Caco-2 (cell line): ENCODE measurements around the gene NINJ1. TPM values are rescaled to one million over a fixed set of nuclear protein-coding genes. Genes with fewer than 3 reads are reported as not detected.

ENCODE experiments used
- BruUV-seq: library from RNA; stranded (reverse); fragments of 400-500 nt; replicated peaks from 2 replicates; lab custom pipeline; 2021; lab: Mats Ljungman, UMichigan
- CTCF ChIA-PET: fragments of 300-600 bp; sonication (Branson Sonifier 250); formaldehyde crosslinking; loops from one replicate; lab custom pipeline; 2022; ENCODE audit warnings: antibody characterized with exemption; lab: Charles Lee
- POLR2A ChIA-PET: fragments of 300-600 bp; sonication (Branson Sonifier 250); formaldehyde crosslinking; loops from one replicate; lab custom pipeline; 2022; ENCODE audit warnings: antibody characterized with exemption; lab: Charles Lee
- DNase-seq, 2 experiments: peaks; one replicate each; pipeline versions ENCODE4 v3.0.0 to v3.0.0-alpha.2; 2020 to 2022
- H3K27me3 ChIP-seq: replicated peaks from 2 replicates; pipeline ENCODE4 v1.6.0; 2011; ENCODE audit warnings: low read length; ENCODE audit not compliant: control insufficient read depth, insufficient read depth
- H3K36me3 ChIP-seq: 2 replicates; pipeline ENCODE4 v1.5.1; 2011; ENCODE audit warnings: low read length; ENCODE audit not compliant: control insufficient read depth, insufficient read depth
- H3K4me1 ChIP-seq: fragments of 250-450 bp; sonication (Bioruptor Pico); 2 replicates; pipeline ENCODE4 v1.5.1; 2020; ENCODE audit warnings: mild to moderate bottlenecking
- H3K4me3 ChIP-seq: 2 replicates; pipeline ENCODE4 v1.5.1; 2011; ENCODE audit warnings: low read depth, mild to moderate bottlenecking, control low read depth, low read length
- H3K9me3 ChIP-seq: fragments of 250-450 bp; sonication (Bioruptor Pico); 2 replicates; pipeline ENCODE4 v1.5.1; 2020; ENCODE audit warnings: mild to moderate bottlenecking, moderate library complexity
- H3K27ac Mint-ChIP-seq: one replicate; pipeline ENCODE4 v1.8.0; 2022; ENCODE audit warnings: mixed read lengths; ENCODE audit not compliant: unreplicated experiment
- H3K27me3 Mint-ChIP-seq: one replicate; pipeline ENCODE4 v1.8.0; 2022; ENCODE audit warnings: mixed read lengths; ENCODE audit not compliant: insufficient read depth, unreplicated experiment
- H3K36me3 Mint-ChIP-seq: one replicate; pipeline ENCODE4 v1.8.0; 2022; ENCODE audit warnings: mild to moderate bottlenecking, mixed read lengths; ENCODE audit not compliant: insufficient read depth, unreplicated experiment
- H3K4me1 Mint-ChIP-seq: one replicate; pipeline ENCODE4 v1.8.0; 2022; ENCODE audit warnings: low read depth, mixed read lengths; ENCODE audit not compliant: unreplicated experiment
- H3K4me3 Mint-ChIP-seq: one replicate; pipeline ENCODE4 v1.8.0; 2022; ENCODE audit warnings: mild to moderate bottlenecking, moderate library complexity, mixed read lengths; ENCODE audit not compliant: unreplicated experiment
- H3K9me3 Mint-ChIP-seq: one replicate; pipeline ENCODE4 v1.8.0; 2022; ENCODE audit warnings: mixed read lengths; ENCODE audit not compliant: unreplicated experiment
- CTCF ChIP-seq, 2 experiments: fragments of 200-600 bp in 1 of 2; IDR thresholded peaks; 1 replicate in 1 of 2; 2 replicates in 1 of 2; pipeline versions ENCODE4 v1.5.1 to v1.8.0; 2011 to 2022; ENCODE audit warnings: antibody characterized with exemption in 1 of 2, control low read depth in 1 of 2, inconsistent platforms in 1 of 2, low read depth in 1 of 2, low read length in 1 of 2, mild to moderate bottlenecking in 1 of 2, moderate library complexity in 1 of 2; ENCODE audit not compliant: insufficient read depth in 1 of 2, severe bottlenecking in 1 of 2, unreplicated experiment in 1 of 2
- intact Hi-C: fragments of 100-400 bp; cut with micrococcal nuclease; formaldehyde crosslinking; loops from one replicate; pipeline ENCODE4 v1.10.0; 2022; ENCODE audit not compliant: unreplicated experiment
- total RNA-seq: library from RNA; stranded (reverse); gene quantifications from 2 replicates; pipeline ENCODE4 v1.2.3, GENCODE V29; 2022

Gene NINJ1
- total RNA-seq, 1 experiment from 2014 or later = 35.6 TPM

DNA sequence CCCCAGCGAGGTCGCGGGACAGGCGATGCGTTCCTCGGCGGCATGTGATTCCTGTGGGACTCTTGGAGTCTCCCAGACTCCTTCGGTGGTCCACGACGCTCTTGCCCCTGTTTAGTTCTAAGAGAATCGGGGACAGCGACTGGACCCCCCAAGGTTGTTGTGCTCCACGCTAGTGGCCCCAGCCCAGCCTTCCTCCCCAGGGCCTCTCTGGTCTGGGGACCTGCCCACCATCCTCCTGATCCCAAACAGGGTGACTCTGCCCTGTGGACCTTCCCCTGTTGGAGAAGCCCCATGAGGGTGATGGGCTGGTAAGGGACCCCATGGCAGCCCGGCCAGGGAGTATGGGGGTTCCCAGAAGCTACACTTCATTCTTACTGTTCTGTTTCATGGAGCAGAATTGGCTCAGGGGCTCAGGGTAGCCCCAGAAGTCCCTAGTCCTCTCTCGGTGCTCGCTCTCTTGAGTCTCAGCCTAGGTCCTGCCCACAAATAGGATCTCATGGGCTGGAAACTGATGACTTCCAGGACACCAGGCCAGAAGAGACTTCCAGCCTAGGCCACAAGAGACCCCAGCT lies 37.2 kb downstream of the NINJ1 start:
- Mint-ChIP-seq H3K27me3 (no peaks in the 10 kb centered on the region), H3K27ac (peak overlapping the region; percentile 45), H3K4me3 (peak overlapping the region; percentile 75), H3K9me3 (no peaks in the 10 kb centered on the region), H3K36me3 (no peaks in the 10 kb centered on the region), H3K4me1 (no peaks in the 10 kb centered on the region)
- CTCF ChIA-PET = no interaction called here
- DNase-seq = no peak
- peak overlapping the region; percentile 69 for H3K4me3 ChIP-seq
- H3K9me3 ChIP-seq = no peaks in the 10 kb centered on the region
- no peak for TF ChIP-seq CTCF (IDR thresholded peaks at IDR 0.05; ENCODE audit: insufficient read depth in 1 of 2, low read depth in 1 of 2, low read length in 1 of 2, severe bottlenecking in 1 of 2, unreplicated experiment in 1 of 2)
- POLR2A ChIA-PET = no interaction called here
- peaks cover 7% of the 10 kb centered on the region; the same call in 1 of the 2 replicates for H3K4me1 ChIP-seq
- intact Hi-C loops = loop anchor here (5.0 kb wide), 1 partner anchor 40 kb away; the partner anchor contains the start of gene SUSD3
- BruUV-seq = no TSS peak
- H3K36me3 ChIP-seq = no peaks in the 10 kb centered on the region
- no peaks in the 10 kb centered on the region for H3K27me3 ChIP-seq

- ChIA-PET POLR2A (no interaction called here), CTCF (no interaction called here)
- Mint-ChIP-seq H3K27ac (peak within 1 kb of the TSS; percentile 63), H3K4me1 (no peaks in the 10 kb centered on the region), H3K27me3 (no peaks in the 10 kb centered on the region), H3K4me3 (peak within 1 kb of the TSS; percentile 75), H3K9me3 (no peaks in the 10 kb centered on the region), H3K36me3 (no peaks in the 10 kb centered on the region)
- DNase-seq = no peak
- Histone ChIP-seq H3K36me3 (no peaks in the 10 kb centered on the region), H3K4me3 (peak within 1 kb of the TSS; percentile 69), H3K27me3 (no peaks in the 10 kb centered on the region), H3K9me3 (no peaks in the 10 kb centered on the region), H3K4me1 (peaks cover 7% of the 10 kb centered on the region; the same call in 1 of the 2 replicates)
- intact Hi-C loops = loop anchor here (5.0 kb wide), 1 partner anchor 39 kb away; the partner anchor contains the start of gene SUSD3
- TF ChIP-seq CTCF (IDR thresholded peaks at IDR 0.05; ENCODE audit: insufficient read depth in 1 of 2, low read depth in 1 of 2, low read length in 1 of 2, severe bottlenecking in 1 of 2, unreplicated experiment in 1 of 2) = no peak
- BruUV-seq = TSS peak; percentile 28
These were observed 37.8 kb downstream of the NINJ1 start, which contains the start of gene CARD19 for GRCh38 chr9:93096131-93096802. CARD19 (plus strand) TSS chr9:93096217; CDS start chr9:93096346, 129 bp downstream.
